IPS-15b (cell line): Measurements from ENCODE around the gene OLFM1.

Experiments
- H3K27me3 ChIP-seq: one replicate; pipeline ENCODE4 v1.6.1; 2013; ENCODE audit warnings: low read length; ENCODE audit not compliant: control insufficient read depth, insufficient read depth
- H3K36me3 ChIP-seq: one replicate; pipeline ENCODE4 v1.6.1; 2013; ENCODE audit warnings: low read length; ENCODE audit not compliant: control insufficient read depth, insufficient read depth
- H3K4me1 ChIP-seq: one replicate; pipeline ENCODE4 v1.6.1; 2013; ENCODE audit warnings: mild to moderate bottlenecking, low read length; ENCODE audit not compliant: control insufficient read depth, insufficient read depth
- H3K4me3 ChIP-seq: one replicate; pipeline ENCODE4 v1.5.1; 2013; ENCODE audit warnings: low read depth, low read length
- H3K9ac ChIP-seq: one replicate; pipeline ENCODE4 v1.6.1; 2013; ENCODE audit warnings: low read depth, mild to moderate bottlenecking, low read length
- H3K9me3 ChIP-seq: one replicate; pipeline ENCODE4 v1.6.1; 2013; ENCODE audit warnings: mild to moderate bottlenecking, low read length; ENCODE audit not compliant: control insufficient read depth, insufficient read depth

OLFM1 gene

DNA sequence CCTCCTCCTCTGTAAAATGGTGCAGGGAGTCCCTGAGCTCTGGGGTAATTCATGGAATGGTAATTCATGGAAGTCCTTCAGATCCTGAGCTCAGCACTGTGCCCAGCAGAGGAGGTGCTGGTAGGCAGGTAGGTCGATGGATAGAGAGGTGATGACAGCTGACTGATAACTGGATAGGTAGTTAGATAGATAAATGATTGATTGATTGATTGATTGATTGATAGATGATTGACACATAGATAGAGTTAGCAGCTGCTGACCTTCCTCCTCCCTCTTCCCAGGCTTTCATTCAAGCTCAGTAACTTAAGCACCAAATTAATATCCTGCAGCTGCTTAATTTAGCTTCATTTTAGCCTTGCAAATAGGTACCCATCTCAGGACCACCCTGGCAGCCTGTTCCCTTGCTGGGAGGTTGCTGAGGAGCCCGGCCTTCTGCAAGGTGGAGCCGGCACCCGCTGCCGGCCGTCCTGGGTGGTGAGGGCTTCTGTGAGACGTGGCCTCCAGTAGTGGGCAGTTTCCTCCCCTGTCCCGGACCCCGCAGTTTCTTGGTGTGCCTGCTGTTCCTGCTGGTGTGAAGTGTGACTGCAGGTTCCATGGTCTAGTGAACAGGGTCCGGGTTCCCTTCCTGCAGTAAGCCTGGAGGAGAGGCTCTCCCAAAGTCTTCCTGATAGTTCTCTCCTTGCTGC is 13.4 kb downstream of the OLFM1 start:
- H3K27me3 ChIP-seq, result no peaks in the 10 kb centered on the region
- no peak overlapping the region for H3K9ac ChIP-seq
- H3K4me3 ChIP-seq, result no peak overlapping the region
- no peaks in the 10 kb centered on the region for H3K4me1 ChIP-seq
- no peaks in the 10 kb centered on the region for H3K9me3 ChIP-seq
- peaks cover 2% of the 10 kb centered on the region for H3K36me3 ChIP-seq

DNA sequence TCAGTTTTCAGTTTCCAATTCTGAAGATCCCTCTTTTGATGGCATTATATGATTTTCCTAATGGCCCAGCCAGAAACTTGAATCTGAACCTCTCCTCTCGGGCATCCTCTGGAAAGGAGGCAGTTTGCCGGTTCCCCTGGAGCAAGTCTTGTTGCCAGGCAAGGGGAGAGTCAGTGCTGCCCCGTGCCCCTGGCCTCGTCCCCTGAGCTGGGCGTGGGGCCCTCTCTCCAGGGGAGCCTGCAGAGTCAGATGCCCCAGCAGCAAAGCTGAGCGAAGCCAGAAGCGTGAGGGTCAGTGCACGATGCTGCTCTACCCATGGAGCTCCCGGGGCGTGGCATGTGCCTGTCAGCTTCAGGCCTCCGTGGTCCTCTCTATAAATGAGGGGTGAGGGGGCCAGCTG is 14.0 kb downstream of the OLFM1 start:
- Histone ChIP-seq H3K9me3 (no peaks in the 10 kb centered on the region), H3K4me1 (no peaks in the 10 kb centered on the region), H3K4me3 (no peak overlapping the region), H3K36me3 (peaks cover 2% of the 10 kb centered on the region), H3K27me3 (no peaks in the 10 kb centered on the region), H3K9ac (no peak overlapping the region)

DNA sequence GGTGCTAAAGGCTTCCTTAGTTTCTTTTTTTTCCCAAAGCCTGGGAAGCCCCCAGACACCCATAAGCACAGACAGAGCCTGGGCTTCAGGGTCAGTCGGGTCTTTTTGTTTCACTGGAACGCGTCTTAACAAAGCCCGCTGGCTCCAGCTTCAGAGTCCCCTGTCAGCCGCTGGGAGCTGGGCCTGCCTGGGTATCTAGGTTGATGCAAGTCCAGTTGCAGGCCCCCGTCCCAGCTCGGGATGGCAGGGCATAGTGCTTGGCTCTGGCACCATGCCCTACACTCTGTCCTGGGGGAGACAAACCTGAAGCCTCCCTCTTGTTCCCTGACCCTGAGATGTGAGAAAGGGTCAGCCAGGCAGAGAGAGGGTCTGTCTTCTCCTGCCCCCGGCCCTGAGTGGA is 14.5 kb downstream of the OLFM1 start:
- H3K4me1 ChIP-seq, result no peaks in the 10 kb centered on the region
- H3K27me3 ChIP-seq, result no peaks in the 10 kb centered on the region
- no peak overlapping the region for H3K4me3 ChIP-seq
- no peaks in the 10 kb centered on the region for H3K9me3 ChIP-seq
- peaks cover 2% of the 10 kb centered on the region for H3K36me3 ChIP-seq
- no peak overlapping the region for H3K9ac ChIP-seq

DNA sequence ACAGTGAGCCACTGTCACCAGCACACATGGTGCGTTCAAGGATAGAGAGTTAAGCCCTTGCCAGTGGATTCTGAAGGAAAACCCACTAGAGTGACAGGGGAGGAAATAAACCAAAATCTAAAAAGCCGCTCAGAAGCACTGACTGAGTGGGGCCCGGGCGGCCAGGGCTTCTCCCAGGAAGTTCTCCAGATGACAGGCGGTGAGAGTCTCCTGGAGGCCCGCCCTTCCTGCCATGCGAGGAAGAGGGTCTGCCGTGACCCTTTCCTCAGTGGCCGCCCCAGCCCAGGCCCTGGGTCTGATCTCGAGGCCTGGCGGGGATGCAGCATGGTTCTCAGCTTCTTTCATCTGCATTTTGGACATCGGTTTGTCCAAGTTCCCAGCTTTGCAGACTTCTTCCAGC is 14.9 kb downstream of the OLFM1 start:
- no peak overlapping the region for H3K4me3 ChIP-seq

DNA sequence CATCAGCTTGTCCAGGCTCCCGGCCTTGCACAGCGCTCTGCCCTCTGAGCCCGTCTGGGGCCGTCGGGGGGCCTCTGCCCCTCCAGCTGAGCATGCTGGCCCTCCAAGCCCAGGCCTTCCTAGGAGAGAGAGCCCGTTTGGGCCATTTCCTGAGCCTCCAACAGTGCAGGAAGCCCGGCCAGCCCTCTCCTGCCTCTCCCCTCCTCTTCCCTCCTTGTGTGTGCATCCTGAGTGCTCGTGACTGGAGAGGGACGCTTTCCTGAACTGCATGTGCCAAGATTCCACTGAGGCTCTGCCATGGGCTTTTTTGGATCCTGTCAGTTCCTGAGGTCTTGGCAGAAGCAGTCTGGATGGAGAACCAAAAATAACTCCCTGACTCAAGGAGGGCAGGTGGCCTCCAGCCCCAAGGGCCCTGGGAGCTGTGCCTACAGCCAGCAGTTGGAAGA is 15.6 kb downstream of the OLFM1 start:
- Histone ChIP-seq H3K4me3 (no peak overlapping the region), H3K4me1 (no peaks in the 10 kb centered on the region), H3K9me3 (no peaks in the 10 kb centered on the region), H3K36me3 (no peaks in the 10 kb centered on the region), H3K9ac (no peak overlapping the region), H3K27me3 (no peaks in the 10 kb centered on the region)

More for the DNA sequence above, 14.9 kb downstream of the OLFM1 start:
- Histone ChIP-seq H3K36me3 (peaks cover under 1% of the 10 kb centered on the region), H3K9me3 (no peaks in the 10 kb centered on the region), H3K9ac (no peak overlapping the region), H3K27me3 (no peaks in the 10 kb centered on the region), H3K4me1 (no peaks in the 10 kb centered on the region)

DNA sequence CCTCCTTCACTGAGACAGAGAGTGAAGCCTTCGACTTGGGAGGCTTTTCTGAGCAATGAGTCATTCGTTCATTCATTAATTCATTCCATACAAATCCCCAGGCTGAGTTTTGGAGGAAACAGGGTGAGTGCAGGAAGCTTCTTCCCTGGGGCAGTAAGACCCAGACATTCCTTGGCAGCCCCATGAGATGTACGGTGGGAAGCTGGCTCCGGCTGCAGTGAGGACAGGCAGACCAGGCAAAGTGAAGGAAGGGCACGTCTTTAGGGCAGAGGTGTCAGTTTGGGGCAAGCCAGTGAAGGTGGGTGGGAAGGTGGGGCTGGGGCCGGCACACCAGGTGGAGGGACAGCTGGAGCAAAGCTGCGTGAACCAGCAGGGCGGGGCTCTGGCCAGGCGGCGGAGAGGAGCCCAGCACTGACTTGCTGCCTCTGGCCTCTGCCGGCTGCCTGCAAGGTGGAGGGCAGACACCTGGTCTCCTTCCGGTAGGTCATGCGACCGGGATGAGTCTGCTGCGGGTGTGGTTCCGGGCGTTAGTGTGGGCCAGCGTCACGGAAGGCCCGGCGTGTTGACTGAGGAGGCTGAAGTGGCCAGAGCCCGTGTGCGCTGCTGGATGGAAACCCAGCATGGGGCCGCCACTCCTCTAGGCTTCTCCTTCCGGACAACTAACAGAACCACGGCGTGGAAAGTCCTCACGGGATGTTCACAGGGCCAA is 16.6 kb downstream of the OLFM1 start:
- H3K4me1 ChIP-seq, result no peaks in the 10 kb centered on the region
- H3K4me3 ChIP-seq, result no peak overlapping the region
- H3K36me3 ChIP-seq, result no peaks in the 10 kb centered on the region
- H3K9me3 ChIP-seq, result no peaks in the 10 kb centered on the region
- H3K27me3 ChIP-seq, result no peaks in the 10 kb centered on the region
- H3K9ac ChIP-seq, result no peak overlapping the region

DNA sequence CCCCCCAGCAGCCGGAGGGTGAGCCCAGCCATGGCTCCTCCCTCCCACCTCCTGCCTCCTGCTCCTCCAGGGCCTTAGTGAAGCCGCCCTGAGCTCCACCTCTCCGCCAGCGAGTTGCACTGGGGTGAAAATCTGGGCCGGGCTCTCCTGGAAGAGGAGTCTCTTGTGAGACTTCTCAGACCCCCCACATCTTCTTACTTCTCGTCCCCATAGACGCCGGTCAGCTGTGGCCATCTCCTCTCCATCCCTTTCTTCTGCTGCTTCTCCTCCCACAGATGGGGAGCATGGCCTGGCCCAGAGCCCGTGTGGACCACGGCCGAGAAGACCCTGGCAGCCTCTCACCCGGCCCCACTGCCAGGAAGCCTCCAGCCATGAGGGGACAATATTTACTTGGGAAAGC is 17.3 kb downstream of the OLFM1 start:
- Histone ChIP-seq H3K4me3 (no peak overlapping the region), H3K9ac (no peak overlapping the region), H3K36me3 (no peaks in the 10 kb centered on the region), H3K27me3 (no peaks in the 10 kb centered on the region), H3K9me3 (no peaks in the 10 kb centered on the region), H3K4me1 (no peaks in the 10 kb centered on the region)

DNA sequence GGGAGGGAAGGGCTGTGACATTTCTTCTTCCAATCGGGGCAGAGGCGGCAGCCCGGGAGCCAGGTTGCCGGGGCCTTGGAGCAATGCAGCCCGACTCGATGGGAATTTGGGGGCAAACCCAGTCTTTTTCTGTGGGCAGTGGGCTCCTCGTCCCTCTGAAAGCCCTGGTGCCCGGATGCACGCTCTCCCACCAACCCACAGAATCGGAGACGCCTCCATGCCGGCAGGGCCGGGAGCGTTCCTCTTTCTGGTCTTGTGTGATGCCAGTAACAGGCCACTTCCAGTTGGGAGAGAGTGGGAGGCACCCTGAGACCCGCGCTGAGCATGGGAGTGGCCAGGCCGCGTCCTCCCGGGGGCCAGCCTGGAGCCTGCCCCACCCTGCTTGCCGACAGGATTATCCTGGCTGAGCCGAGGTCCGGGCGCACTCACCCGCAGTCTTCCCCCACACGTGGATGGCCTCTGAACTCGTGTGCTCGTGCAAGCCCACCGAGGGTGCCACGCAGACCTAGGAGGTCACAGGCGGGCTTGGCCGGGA is 17.8 kb downstream of the OLFM1 start:
- Histone ChIP-seq H3K36me3 (no peaks in the 10 kb centered on the region), H3K9ac (no peak overlapping the region), H3K4me3 (no peak overlapping the region), H3K9me3 (no peaks in the 10 kb centered on the region), H3K27me3 (no peaks in the 10 kb centered on the region), H3K4me1 (no peaks in the 10 kb centered on the region)

DNA sequence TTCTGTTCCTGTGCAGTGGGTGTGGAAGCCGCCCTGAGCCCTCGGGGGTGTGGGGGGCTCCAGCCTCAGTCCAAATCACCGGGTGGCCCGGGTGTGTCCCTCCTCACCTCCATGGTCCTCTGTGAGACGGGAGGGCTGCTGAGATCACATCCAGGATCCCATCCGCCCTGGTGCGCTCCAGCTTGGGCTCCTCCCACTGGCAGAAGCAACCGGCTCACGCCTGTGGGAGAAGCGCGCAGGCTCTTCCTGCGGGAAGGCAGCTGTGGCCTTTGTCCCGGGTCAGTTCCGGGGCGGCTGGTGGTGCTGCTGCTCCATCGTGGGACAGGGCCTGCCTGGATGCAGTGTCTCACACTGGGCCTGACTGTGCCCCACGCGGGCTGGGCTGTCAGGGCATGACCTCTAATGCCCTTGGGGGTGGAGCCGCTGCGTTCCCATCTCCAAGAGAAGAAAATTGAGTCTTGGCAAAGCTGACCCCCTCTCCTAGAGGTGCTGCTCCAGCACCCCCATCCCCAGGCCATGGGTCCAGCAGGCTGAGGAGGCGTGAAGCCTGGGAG is 18.5 kb downstream of the OLFM1 start:
- Histone ChIP-seq H3K4me1 (no peaks in the 10 kb centered on the region), H3K4me3 (no peak overlapping the region), H3K27me3 (no peaks in the 10 kb centered on the region), H3K9ac (no peak overlapping the region), H3K36me3 (no peaks in the 10 kb centered on the region), H3K9me3 (no peaks in the 10 kb centered on the region)

DNA sequence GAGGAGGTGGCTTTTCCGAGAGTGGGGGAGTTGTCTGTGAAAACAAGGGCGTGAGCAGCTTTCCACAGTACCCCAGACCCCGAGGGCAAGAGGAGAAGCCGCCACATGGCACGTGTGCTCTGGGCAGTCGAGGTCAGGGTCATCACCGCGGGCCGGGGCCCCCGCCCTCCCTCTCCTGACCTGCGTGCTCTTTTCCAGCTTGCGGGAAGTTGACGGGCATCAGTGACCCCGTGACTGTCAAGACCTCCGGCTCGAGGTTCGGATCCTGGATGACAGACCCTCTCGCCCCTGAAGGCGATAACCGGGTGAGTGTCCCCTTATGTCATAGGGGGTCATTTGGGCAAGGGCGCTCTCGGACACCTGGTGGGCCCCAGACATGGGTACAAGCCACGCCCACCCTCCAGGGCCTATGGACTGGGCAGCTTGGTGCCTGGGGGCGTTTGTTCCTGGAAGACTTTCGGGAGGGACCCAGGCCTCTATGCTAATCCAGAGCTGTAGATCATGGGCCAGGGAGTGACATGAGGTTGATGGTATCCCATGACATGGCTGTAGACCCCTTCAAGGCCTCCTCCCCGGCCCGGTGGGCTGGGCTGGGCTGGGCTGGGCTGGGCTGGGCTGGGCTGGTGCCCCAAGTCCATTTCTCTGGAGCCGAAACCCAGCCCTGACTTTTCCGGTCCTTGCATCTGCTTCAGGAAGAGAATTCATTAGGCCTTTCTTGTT is 19.2 kb downstream of the OLFM1 start:
- no peak overlapping the region for H3K9ac ChIP-seq
- no peaks in the 10 kb centered on the region for H3K27me3 ChIP-seq
- no peak overlapping the region for H3K4me3 ChIP-seq
- H3K36me3 ChIP-seq, result no peaks in the 10 kb centered on the region
- no peaks in the 10 kb centered on the region for H3K4me1 ChIP-seq
- H3K9me3 ChIP-seq, result no peaks in the 10 kb centered on the region

DNA sequence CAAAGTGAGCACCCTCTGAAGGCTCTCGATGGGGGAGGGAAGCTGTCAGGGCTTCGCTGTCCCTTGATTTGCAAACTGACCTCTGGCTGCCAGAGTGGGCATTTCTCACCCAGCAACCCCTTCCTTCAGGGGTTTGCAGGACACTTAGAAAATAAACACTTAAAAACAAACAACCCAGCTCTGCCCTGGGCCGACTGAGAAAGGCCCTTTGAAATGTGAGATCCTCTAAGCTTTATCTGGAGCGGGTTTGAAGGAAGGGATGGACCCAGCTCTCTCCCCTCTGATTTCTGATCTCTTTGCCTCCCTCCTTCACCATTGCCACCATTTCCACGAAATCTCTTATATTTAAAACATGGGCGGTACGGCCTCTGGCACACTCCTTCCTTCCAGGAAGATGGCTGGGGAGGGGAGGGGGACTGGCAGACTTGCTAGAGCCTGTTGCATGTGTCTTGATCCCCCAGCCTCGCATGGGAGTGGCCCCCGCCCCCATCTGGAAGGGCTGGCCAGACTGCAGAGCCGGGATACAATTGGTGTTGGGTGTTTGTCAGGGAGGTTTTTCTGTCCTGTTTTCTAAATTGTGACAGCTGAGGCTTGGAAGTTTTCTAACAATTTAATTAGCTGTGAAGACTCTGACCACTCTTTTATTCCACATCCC is 20.2 kb downstream of the OLFM1 start:
- Histone ChIP-seq H3K36me3 (no peaks in the 10 kb centered on the region), H3K4me3 (no peak overlapping the region)

More for the DNA sequence above, 20.2 kb downstream of the OLFM1 start:
- no peak overlapping the region for H3K9ac ChIP-seq
- H3K27me3 ChIP-seq, result no peaks in the 10 kb centered on the region
- H3K9me3 ChIP-seq, result no peaks in the 10 kb centered on the region
- no peaks in the 10 kb centered on the region for H3K4me1 ChIP-seq
